Measurements from ENCODE around the gene MYH9.

Gene MYH9

DNA sequence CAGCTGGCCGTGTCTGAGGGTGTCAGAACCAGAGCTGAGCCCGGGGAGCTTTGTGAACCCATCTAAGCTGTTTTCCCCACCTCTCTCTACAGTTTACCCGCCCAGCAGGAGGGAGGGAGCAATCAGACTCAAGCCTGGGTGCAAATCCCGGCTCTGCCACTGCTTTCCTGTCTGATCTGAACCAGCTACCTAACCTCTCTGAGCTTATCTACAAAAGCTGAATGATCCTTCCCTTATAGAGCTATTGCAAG, 148.7 kb downstream of the MYH9 start:
- no peak for DNase-seq

DNA sequence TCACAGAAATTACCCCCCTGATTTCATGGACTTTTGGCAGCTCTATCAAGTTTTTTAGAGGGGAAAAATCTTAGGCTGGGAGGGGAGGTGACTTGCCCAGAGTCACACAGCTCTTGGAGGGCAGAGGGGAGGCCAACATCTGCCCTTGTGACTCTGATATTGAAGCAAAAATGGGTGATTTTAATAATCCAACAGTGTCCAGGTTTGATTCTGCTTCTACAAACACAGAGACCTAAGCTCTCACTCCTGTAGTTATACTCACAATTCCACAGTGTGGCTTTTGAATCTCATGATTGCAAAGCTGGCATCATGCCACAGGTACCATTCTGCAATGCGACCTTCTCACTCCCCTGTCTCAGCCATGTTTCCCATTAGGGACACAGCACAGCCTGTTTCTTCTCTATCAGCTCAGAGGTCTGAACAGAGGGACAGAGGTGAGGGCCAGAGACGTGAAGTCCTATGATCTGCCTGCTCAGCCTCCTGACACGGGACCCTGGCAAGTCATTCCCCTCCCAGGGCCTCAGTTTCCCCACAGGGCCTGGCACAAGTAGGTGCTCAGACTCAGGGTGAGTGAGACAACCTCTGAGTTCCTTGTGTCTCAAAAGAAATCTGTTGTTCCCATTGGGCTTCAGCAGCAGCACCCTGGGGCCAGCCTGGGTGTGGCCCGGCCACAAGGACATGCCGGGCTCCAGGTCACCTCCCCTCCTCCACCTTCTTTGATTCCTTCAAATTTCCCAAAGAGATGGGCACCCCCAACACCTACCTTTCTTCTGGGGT, 149.2 kb downstream of the MYH9 start:
- DNase-seq: no peak

DNA sequence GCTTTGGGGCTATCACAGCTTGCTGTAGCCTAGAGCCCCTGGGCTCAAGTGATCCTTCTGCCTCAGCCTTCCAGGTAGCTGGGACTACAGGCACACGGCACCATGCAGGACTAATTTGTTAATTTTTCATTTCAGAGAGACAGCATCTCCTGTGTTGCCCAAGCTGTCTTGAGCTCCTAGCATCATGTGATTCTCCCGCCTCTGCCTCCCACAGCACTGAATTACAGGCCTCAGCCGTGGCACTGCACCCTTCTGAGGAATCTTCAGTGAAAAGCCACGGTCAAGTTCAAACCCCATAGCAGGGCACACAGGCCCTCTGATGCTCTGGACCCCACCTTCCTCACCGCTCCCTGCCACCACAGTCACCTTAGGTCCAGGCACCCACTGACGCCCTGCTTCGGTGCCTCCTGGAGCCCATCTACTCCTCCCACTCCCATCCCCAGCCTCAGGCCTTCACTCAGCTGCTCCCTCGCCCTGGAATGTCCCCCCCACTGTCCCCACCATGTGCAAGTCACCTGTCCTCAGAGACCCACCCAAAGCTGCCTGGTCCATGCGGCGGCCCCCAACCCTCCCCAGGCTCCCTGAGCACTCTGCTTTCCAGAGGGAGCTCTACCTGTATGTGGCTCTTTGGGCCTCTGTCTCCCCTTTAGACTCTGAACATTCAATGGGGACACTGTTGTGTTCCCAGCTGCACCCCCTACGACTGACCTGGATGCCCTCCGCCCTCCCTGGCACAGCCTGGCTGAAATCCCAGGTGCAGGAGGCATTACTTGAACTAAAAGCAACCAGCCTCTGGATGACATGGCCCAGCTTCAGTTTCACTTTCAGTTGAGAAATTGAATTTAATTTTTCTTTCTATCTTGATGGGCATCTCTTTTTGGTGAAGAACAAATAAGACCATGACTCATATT, 150.1 kb downstream of the MYH9 start:
- no peak for DNase-seq

DNA sequence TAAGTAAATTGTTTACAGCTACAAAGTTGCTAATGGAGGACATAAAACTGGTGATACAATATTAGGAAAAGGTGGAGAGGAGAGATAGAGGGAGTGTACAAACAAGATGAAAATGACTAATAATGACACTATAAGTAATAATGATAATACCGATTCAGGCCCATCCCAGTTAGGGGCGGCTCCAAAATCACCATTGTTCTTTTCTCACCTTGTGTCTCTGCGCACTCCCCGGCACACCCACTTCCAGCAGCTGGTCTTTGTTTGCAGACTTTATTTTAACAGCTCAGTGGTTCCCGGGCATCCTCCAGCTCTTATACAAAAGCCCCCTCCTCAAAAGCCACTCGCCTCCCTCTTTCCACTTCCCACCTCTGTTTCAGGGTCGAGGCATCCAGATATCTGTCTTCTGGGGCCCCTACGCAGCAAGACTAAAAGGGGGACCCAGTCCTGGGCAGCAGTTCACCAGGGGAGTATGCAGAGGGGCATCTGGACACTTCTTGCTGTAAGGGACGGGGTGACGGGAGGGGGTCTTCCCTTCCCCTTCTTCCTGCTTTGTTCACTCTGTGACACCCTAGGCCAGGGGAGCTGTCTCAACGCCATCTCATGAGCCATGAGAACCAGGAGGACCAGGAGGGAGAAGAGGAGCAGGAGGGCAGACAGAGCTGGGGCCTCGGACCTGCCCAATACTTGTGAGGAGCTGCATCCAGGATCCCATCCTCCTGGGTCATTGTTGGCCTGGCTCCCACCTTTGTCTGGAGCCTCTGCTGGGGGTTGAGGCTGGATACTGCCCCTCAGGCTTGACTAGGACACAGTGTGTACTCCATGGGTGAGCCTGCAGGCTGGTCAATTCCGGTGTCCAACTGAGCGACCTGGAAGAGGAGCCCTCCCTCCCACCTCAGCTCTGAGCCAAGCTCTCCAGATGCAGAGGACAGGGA, 151.1 kb downstream of the MYH9 start:
- no peak for DNase-seq

DNA sequence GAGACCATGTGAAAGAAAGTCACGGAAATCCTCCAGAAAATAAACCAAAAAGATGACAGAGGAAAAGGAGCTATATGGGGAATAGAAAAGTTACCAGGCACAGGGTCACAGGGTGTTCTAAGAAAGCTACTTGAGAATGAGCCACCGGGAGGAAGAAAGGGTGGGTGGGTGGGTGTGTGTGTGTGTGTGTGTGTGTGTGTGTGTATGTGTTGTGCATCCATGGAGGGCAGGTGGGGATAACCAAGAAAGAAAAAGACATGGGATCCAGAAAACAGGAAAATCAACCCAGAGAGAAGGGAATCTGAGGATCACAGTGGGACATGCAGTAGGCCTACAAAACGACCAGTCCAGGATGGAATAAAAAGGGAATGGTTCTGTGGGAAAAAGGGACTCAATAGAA, 152.2 kb downstream of the MYH9 start:
- DNase-seq: no peak

DNA sequence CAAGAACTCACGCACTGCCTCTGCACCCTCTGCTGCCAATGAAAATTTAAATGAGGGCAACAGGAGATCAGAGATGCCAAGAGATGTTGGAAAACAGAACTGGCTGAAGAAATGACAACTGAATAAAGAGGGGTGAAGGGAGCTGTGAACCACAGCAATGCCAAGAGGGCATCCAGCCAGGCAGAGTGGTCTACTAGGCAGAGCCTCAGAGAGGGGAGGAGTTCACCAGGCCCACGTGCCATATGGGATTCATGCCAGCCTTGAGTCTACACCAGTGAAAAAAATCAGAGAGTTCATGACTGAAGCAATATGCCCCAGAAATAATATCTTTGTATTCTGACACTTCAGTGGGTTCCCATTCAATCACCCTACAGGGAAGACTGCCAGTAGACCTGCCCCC, 152.8 kb downstream of the MYH9 start:
- no peak for DNase-seq

DNA sequence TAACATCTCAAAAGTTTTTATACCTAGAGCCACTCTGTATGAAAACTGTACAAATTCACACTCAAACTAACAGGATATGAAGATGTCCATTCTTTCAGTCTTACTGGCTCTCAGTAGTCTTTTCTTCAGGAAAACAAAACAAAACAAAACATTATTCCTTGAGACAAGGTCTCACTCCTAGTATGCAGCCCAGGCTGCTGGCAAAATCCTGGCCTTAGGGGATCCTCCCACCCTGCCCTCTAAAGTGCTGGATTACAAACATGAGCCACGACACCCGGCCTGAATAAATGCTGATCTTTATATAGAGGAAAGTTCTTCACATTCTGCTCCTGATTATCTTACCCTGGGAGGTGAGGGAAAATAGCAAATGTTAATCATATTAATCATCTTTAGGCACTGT, 153.6 kb downstream of the MYH9 start:
- DNase-seq: no peak

DNA sequence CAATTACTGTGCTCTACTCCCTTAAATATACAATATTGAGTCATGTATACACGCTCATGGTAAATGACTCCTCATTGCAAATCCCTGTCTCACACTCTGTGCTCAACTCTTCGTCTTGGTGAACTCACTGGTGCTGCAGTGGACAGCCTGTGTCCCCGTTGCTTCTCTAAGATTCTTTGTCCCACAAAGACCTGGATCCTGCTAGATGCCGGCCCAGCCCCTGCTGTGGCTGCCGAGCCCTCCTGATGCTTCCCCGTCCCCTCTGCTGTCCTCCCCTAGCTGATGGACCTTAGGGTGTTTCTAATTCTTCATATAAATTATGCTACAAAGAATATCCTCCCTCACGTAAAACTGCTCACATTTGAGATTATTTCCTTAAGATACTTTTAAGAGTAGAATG, 154.0 kb downstream of the MYH9 start:
- no peak for DNase-seq

DNA sequence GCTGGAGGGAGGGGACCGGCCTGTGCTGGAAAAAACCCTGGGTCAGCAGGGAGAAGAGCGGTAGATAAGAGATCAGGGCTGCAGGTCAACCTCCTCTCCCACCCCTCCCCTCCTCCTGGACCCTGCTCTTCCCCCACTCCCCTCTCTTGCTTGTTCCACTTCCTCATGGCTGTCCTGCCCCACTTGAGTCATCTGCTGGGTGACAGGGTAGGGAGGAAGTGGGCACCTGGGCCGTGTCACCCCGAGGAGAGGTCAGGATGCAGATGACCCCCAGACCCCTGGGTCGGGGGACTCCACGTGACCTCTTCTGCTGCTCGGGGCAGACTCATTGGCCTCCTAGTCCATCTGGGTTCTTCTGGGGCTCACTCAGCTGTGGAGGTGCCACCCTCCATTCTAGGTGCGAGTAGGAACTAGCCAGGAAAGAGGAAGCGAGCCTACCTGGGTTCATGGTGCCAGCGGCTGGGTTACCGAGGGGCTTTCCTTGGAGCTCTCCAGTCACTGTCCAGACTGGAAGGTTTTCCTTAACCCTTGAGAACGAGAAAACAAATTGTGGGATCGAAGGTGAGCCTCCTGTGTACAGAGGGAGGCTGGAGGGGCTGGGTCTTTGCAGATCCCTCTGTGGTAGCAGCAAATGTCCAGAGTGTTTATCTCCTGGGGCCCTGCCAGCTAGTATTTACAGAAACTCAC, 154.9 kb downstream of the MYH9 start:
- no peak for DNase-seq
